Neuronal stem cell (in vitro differentiated cells): ENCODE data around the gene CACNB2.

Source experiments
- DNase-seq: peaks from one replicate; pipeline ENCODE4 v3.0.0-alpha.2; 2013; ENCODE audit warnings: low spot score
- H2AFZ ChIP-seq: one replicate; pipeline ENCODE4 v1.6.1; 2013; ENCODE audit warnings: mild to moderate bottlenecking, low read length, inconsistent platforms
- H2AK5ac ChIP-seq: 2 replicates; pipeline ENCODE4 v1.6.1; 2013; ENCODE audit warnings: low read depth, mild to moderate bottlenecking, inconsistent platforms, low read length, moderate library complexity, mixed read lengths
- H2BK120ac ChIP-seq: 2 replicates; pipeline ENCODE4 v1.6.1; 2013; ENCODE audit warnings: low read depth, mild to moderate bottlenecking, inconsistent platforms, low read length, moderate library complexity, mixed read lengths
- H2BK12ac ChIP-seq: one replicate; pipeline ENCODE4 v1.6.1; 2013; ENCODE audit warnings: low read length, inconsistent platforms
- H2BK15ac ChIP-seq: 2 replicates; pipeline ENCODE4 v1.6.1; 2013; ENCODE audit warnings: mild to moderate bottlenecking, low read length, inconsistent platforms, mixed read lengths
- H2BK5ac ChIP-seq: one replicate; pipeline ENCODE4 v1.6.1; 2013; ENCODE audit warnings: inconsistent platforms, mild to moderate bottlenecking, low read length, moderate library complexity
- H3K14ac ChIP-seq: one replicate; pipeline ENCODE4 v1.6.1; 2013; ENCODE audit warnings: low read length, inconsistent platforms
- H3K18ac ChIP-seq: 2 replicates; pipeline ENCODE4 v1.6.1; 2013; ENCODE audit warnings: low read length, inconsistent platforms
- H3K23ac ChIP-seq: 2 replicates; pipeline ENCODE4 v1.6.1; 2013; ENCODE audit warnings: low read depth, mild to moderate bottlenecking, mixed read lengths, low read length, inconsistent platforms; ENCODE audit not compliant: poor library complexity
- H3K27ac ChIP-seq: replicated peaks from 3 replicates; pipeline ENCODE4 v1.5.1; 2013; ENCODE audit warnings: low read length, inconsistent platforms
- H3K27me3 ChIP-seq, 3 experiments: 2 replicates each; pipeline ENCODE4 v1.6.1; 2013; ENCODE audit warnings: low read length in 3 of 3, mild to moderate bottlenecking in 2 of 3, inconsistent platforms in 1 of 3, low read depth in 1 of 3, mixed read lengths in 1 of 3, moderate library complexity in 1 of 3; ENCODE audit not compliant: control insufficient read depth in 3 of 3, insufficient read depth in 3 of 3
- H3K36me3 ChIP-seq, 2 donors: replicated peaks in 1 of 2; 2 replicates each; pipeline ENCODE4 v1.6.1; 2013; ENCODE audit warnings: low read length in 2 of 2; ENCODE audit not compliant: control insufficient read depth in 2 of 2, insufficient read depth in 2 of 2
- H3K4ac ChIP-seq: 2 replicates; pipeline ENCODE4 v1.6.1; 2013; ENCODE audit warnings: inconsistent platforms, mild to moderate bottlenecking, low read length, moderate library complexity
- H3K4me1 ChIP-seq, 2 donors: 1 replicate in 1 of 2; 2 replicates in 1 of 2; pipeline ENCODE4 v1.6.1; 2013; ENCODE audit warnings: low read length in 2 of 2, low read depth in 1 of 2; ENCODE audit not compliant: control insufficient read depth in 2 of 2, insufficient read depth in 1 of 2
- H3K4me2 ChIP-seq: one replicate; pipeline ENCODE4 v1.6.1; 2013; ENCODE audit warnings: mild to moderate bottlenecking, low read length, inconsistent platforms; ENCODE audit not compliant: insufficient read depth, poor library complexity, severe bottlenecking
- H3K4me3 ChIP-seq, 2 donors: 2 replicates each; pipeline ENCODE4 v1.5.1; 2013; ENCODE audit warnings: low read length in 2 of 2, mild to moderate bottlenecking in 2 of 2, inconsistent platforms in 1 of 2, moderate library complexity in 1 of 2
- H3K79me1 ChIP-seq: one replicate; pipeline ENCODE4 v1.6.1; 2013; ENCODE audit warnings: low read depth, mild to moderate bottlenecking, inconsistent platforms, low read length, moderate library complexity
- H3K9ac ChIP-seq: one replicate; pipeline ENCODE4 v1.6.1; 2013; ENCODE audit warnings: mild to moderate bottlenecking, low read depth, low read length, inconsistent platforms; ENCODE audit not compliant: poor library complexity
- H3K9me3 ChIP-seq, 2 donors: replicated peaks in 1 of 2; 2 replicates each; pipeline versions ENCODE3 to v1.6.1; 2013; ENCODE audit warnings: low read length in 2 of 2, mild to moderate bottlenecking in 2 of 2, inconsistent platforms in 1 of 2, low read depth in 1 of 2, mixed read lengths in 1 of 2, moderate library complexity in 1 of 2; ENCODE audit not compliant: control insufficient read depth in 2 of 2, insufficient read depth in 1 of 2
- H4K8ac ChIP-seq: one replicate; pipeline ENCODE4 v1.6.1; 2013; ENCODE audit warnings: low read depth, mild to moderate bottlenecking, inconsistent platforms, low read length, moderate library complexity
- H4K91ac ChIP-seq: one replicate; pipeline ENCODE4 v1.6.1; 2013; ENCODE audit warnings: low read length, low read depth, mild to moderate bottlenecking, inconsistent platforms; ENCODE audit not compliant: poor library complexity
- WGBS, 2 donors: extraction: QIAGEN DNeasy Blood & Tissue Kit; methylation state at CpG; one replicate each; pipeline ENCODE4 v1.1.7; 2013; ENCODE audit warnings: missing lambda C conversion rate in 2 of 2, mixed read lengths in 1 of 2; ENCODE audit not compliant: insufficient read length in 2 of 2, insufficient replicate concordance in 1 of 2; ENCODE audit errors: extremely low coverage in 2 of 2; 5-methylcytosine and 5-hydroxymethylcytosine counted together

CACNB2 gene

GRCh38 chr10:18332484-18332883 is 192.3 kb downstream of the CACNB2 start:
- Histone ChIP-seq H2AFZ (no peak overlapping the region), H2BK5ac (no peak overlapping the region), H3K23ac (no peak overlapping the region), H3K9ac (no peak overlapping the region), H3K27ac (no peak overlapping the region), H4K8ac (no peak overlapping the region), H3K27me3 (no peaks in the 10 kb centered on the region), H3K14ac (no peak overlapping the region), H3K36me3 (no peaks in the 10 kb centered on the region), H2BK12ac (no peak overlapping the region), H2BK15ac (no peak overlapping the region), H3K4me3 (no peak overlapping the region), H3K4me2 (no peak overlapping the region), H3K4me1 (no peaks in the 10 kb centered on the region), H3K9me3 (no peaks in the 10 kb centered on the region), H3K18ac (no peak overlapping the region), H2AK5ac (no peak overlapping the region), H4K91ac (no peak overlapping the region), H3K79me1 (no peaks in the 10 kb centered on the region), H2BK120ac (no peak overlapping the region), H3K4ac (no peak overlapping the region)
- DNase-seq, result no peak
- no CpG with 5 or more reads among the region's 1 CpG for WGBS, 2 donors

GRCh38 chr10:18333621-18334020 is 193.4 kb downstream of the CACNB2 start:
- H3K4me2 ChIP-seq, result no peak overlapping the region
- no peak overlapping the region for H4K8ac ChIP-seq
- no peak overlapping the region for H3K18ac ChIP-seq
- H2AK5ac ChIP-seq, result no peak overlapping the region
- H3K9ac ChIP-seq, result no peak overlapping the region
- H3K4ac ChIP-seq, result no peak overlapping the region
- H4K91ac ChIP-seq, result no peak overlapping the region
- H3K14ac ChIP-seq, result no peak overlapping the region
- peak overlapping the region; percentile 40 for H2AFZ ChIP-seq
- no peak overlapping the region for H2BK15ac ChIP-seq
- no peak overlapping the region for H2BK5ac ChIP-seq
- WGBS, 2 donors, result no CpG with 5 or more reads among the region's 5 CpGs
- H3K79me1 ChIP-seq, result no peaks in the 10 kb centered on the region
- H3K27ac ChIP-seq, result no peak overlapping the region
- H3K9me3 ChIP-seq, result no peaks in the 10 kb centered on the region
- H2BK12ac ChIP-seq, result no peak overlapping the region
- no peaks in the 10 kb centered on the region for H3K36me3 ChIP-seq
- no peak for DNase-seq
- H2BK120ac ChIP-seq, result no peak overlapping the region
- H3K4me3 ChIP-seq, result no peak overlapping the region
- no peaks in the 10 kb centered on the region for H3K27me3 ChIP-seq
- no peak overlapping the region for H3K23ac ChIP-seq
- no peaks in the 10 kb centered on the region for H3K4me1 ChIP-seq

GRCh38 chr10:18334116-18334867 is 194.1 kb downstream of the CACNB2 start:
- Histone ChIP-seq H3K36me3 (no peaks in the 10 kb centered on the region), H2AK5ac (no peak overlapping the region), H3K79me1 (no peaks in the 10 kb centered on the region), H3K23ac (no peak overlapping the region), H3K27me3 (no peaks in the 10 kb centered on the region), H3K9me3 (no peaks in the 10 kb centered on the region), H2BK15ac (no peak overlapping the region), H2BK5ac (no peak overlapping the region), H3K4ac (no peak overlapping the region), H4K8ac (no peak overlapping the region), H3K9ac (no peak overlapping the region), H3K14ac (no peak overlapping the region), H4K91ac (no peak overlapping the region), H2BK12ac (no peak overlapping the region), H3K4me3 (no peak overlapping the region), H3K4me2 (no peak overlapping the region), H3K18ac (no peak overlapping the region), H3K27ac (no peak overlapping the region), H3K4me1 (no peaks in the 10 kb centered on the region), H2BK120ac (no peak overlapping the region), H2AFZ (peak overlapping the region; percentile 40)
- DNase-seq, result no peak
- no CpG with 5 or more reads among the region's 8 CpGs for WGBS, 2 donors

- WGBS, 2 donors, result no CpG with 5 or more reads among the region's 13 CpGs
- no peaks in the 10 kb centered on the region for H3K4me1 ChIP-seq
- no peaks in the 10 kb centered on the region for H3K9me3 ChIP-seq
- H3K14ac ChIP-seq, result no peak overlapping the region
- no peak overlapping the region for H3K9ac ChIP-seq
- no peaks in the 10 kb centered on the region for H3K36me3 ChIP-seq
- H2AFZ ChIP-seq, result no peak overlapping the region
- no peak overlapping the region for H3K18ac ChIP-seq
- no peak overlapping the region for H3K4ac ChIP-seq
- H2AK5ac ChIP-seq, result no peak overlapping the region
- H2BK12ac ChIP-seq, result no peak overlapping the region
- no peak overlapping the region for H3K23ac ChIP-seq
- H3K4me3 ChIP-seq, result no peak overlapping the region
- H3K79me1 ChIP-seq, result no peaks in the 10 kb centered on the region
- no peak overlapping the region for H2BK5ac ChIP-seq
- no peak overlapping the region for H2BK15ac ChIP-seq
- no peak overlapping the region for H3K27ac ChIP-seq
- no peak for DNase-seq
- H4K8ac ChIP-seq, result no peak overlapping the region
- H2BK120ac ChIP-seq, result no peak overlapping the region
- no peak overlapping the region for H3K4me2 ChIP-seq
- no peak overlapping the region for H4K91ac ChIP-seq
- H3K27me3 ChIP-seq, result no peaks in the 10 kb centered on the region
These were observed 200.3 kb downstream of the CACNB2 start for GRCh38 chr10:18340496-18341051.
